HepG2 (cell line): ENCODE results near the gene TTLL7. TPM values are rescaled to one million over a fixed set of nuclear protein-coding genes. Genes with fewer than 3 reads are reported as not detected.

Experiments
- ATAC-seq: fragments of 200-7000 bp; cut with Tn5 transposase; 3 replicates; pipeline ENCODE4 v1.9.1; 2020; ENCODE audit warnings: mild to moderate bottlenecking, moderate library complexity
- BruUV-seq: library from RNA; stranded (reverse); fragments of 400-500 nt; replicated peaks from 2 replicates; lab custom pipeline; 2021; lab: Mats Ljungman, UMichigan
- CTCF ChIA-PET: fragments of 300-600 bp; formaldehyde crosslinking; extraction: SDS; loops from one replicate; lab custom pipeline; 2021; ENCODE audit warnings: low total read pairs, inconsistent platforms, low intra/inter-chr PET ratio; lab: Yijun Ruan, JAX
- POLR2A ChIA-PET: fragments of 350-600 bp; sonication (Branson Sonifier 250); formaldehyde crosslinking; loops from one replicate; lab custom pipeline; 2020; ENCODE audit warnings: antibody characterized with exemption, inconsistent platforms; lab: Yijun Ruan, JAX
- DNase-seq: peaks from one replicate; pipeline ENCODE4 v3.0.0-alpha.2; 2015; ENCODE audit warnings: low spot score
- FAIRE-seq: peaks from 3 replicates; lab custom pipeline; 2011; peaks lifted over from hg19 to GRCh38; lab: Jason Lieb, UNC
- H2AFZ ChIP-seq: one replicate; pipeline ENCODE4 v1.6.1; 2011; ENCODE audit warnings: low read length, inconsistent platforms
- H3K27ac ChIP-seq: fragments of 300-600 bp; 3 replicates; pipeline ENCODE4 v1.8.0; 2011; ENCODE audit warnings: mixed run types, mild to moderate bottlenecking, mixed read lengths, low read length, inconsistent platforms; ENCODE audit not compliant: insufficient read depth; ENCODE audit errors: extremely low read length
- H3K27me3 ChIP-seq, 2 experiments: fragments of 200-600 bp in 1 of 2; 2 replicates in 1 of 2; 3 replicates in 1 of 2; pipeline versions ENCODE4 v1.6.0 to v1.8.0; 2011; ENCODE audit warnings: low read length in 2 of 2, mild to moderate bottlenecking in 2 of 2, moderate library complexity in 2 of 2, inconsistent platforms in 1 of 2; ENCODE audit not compliant: insufficient read depth in 2 of 2, control insufficient read depth in 1 of 2
- H3K36me3 ChIP-seq, 2 experiments: fragments of 200-600 bp in 1 of 2; replicated peaks in 1 of 2; 2 replicates in 1 of 2; 3 replicates in 1 of 2; pipeline versions ENCODE4 v1.5.1 to v1.8.0; 2011; ENCODE audit warnings: low read length in 2 of 2, inconsistent platforms in 1 of 2; ENCODE audit not compliant: insufficient read depth in 2 of 2, control insufficient read depth in 1 of 2
- H3K4me1 ChIP-seq: 2 replicates; pipeline ENCODE4 v1.5.1; 2012; ENCODE audit warnings: low read length, inconsistent platforms; ENCODE audit not compliant: insufficient read depth
- H3K4me2 ChIP-seq: 2 replicates; pipeline ENCODE4 v1.6.0; 2011; ENCODE audit warnings: low read depth, low read length, inconsistent platforms
- H3K4me3 ChIP-seq, 3 experiments: fragments of 200-600 bp in 1 of 3; sonication (generic), shearing (Covaris generic) in 1 of 3; replicated peaks in 1 of 3; 2 replicates each; pipeline ENCODE4 v1.5.1; 2011 to 2016; ENCODE audit warnings: low read length in 3 of 3, inconsistent platforms in 2 of 3, low read depth in 2 of 3, mild to moderate bottlenecking in 2 of 3, control low read depth in 1 of 3, mixed read lengths in 1 of 3; ENCODE audit not compliant: insufficient read depth in 1 of 3
- H3K79me2 ChIP-seq: one replicate; pipeline ENCODE4 v1.6.1; 2011; ENCODE audit warnings: low read length, inconsistent platforms; ENCODE audit not compliant: insufficient read depth
- H3K9ac ChIP-seq: 2 replicates; pipeline ENCODE4 v1.6.0; 2011; ENCODE audit warnings: mild to moderate bottlenecking, low read depth, low read length, inconsistent platforms; ENCODE audit not compliant: insufficient read depth
- H3K9me3 ChIP-seq: 2 replicates; pipeline ENCODE4 v1.5.1; 2012; ENCODE audit warnings: mild to moderate bottlenecking, low read length
- H4K20me1 ChIP-seq: 2 replicates; pipeline ENCODE4 v1.6.0; 2011; ENCODE audit warnings: inconsistent platforms, mild to moderate bottlenecking, low read length, moderate library complexity; ENCODE audit not compliant: insufficient read depth
- AHR ChIP-seq: IDR thresholded peaks from 2 replicates; pipeline ENCODE4 v1.6.1; 2018; ENCODE audit warnings: missing genetic modification reagents, missing compliant biosample characterization
- MIER2 ChIP-seq: IDR thresholded peaks from 2 replicates; pipeline ENCODE4 v1.6.1; 2016; ENCODE audit warnings: missing biosample characterization, missing genetic modification reagents
- YEATS2 ChIP-seq: sonication (generic); formaldehyde crosslinking; IDR thresholded peaks from 2 replicates; pipeline ENCODE4 v1.4.0; 2020; ENCODE audit warnings: missing genetic modification reagents, borderline replicate concordance
- ZFP36L2 ChIP-seq: sonication (generic); formaldehyde crosslinking; IDR thresholded peaks from 2 replicates; pipeline ENCODE4 v1.4.0; 2020; ENCODE audit warnings: missing genetic modification reagents
- ZNF782 ChIP-seq: sonication (generic); formaldehyde crosslinking; IDR thresholded peaks from 2 replicates; pipeline ENCODE4 v1.4.0; 2020; ENCODE audit warnings: missing genetic modification reagents, mild to moderate bottlenecking, borderline replicate concordance
- WGBS: methylation state at CpG from one replicate; pipeline ENCODE4 v1.1.6; 2017; ENCODE audit warnings: low lambda C conversion rate; 5-methylcytosine and 5-hydroxymethylcytosine counted together
- in situ Hi-C: cut with HindIII; loops from 2 replicates; pipeline ENCODE4 v1.10.0; 2017; ENCODE audit warnings: low pct_unique_long_range_greater_than_20kb; ENCODE audit not compliant: extremely low pct_ligation_motif_present
- intact Hi-C: fragments of 100-400 bp; cut with micrococcal nuclease; formaldehyde crosslinking; loops from one replicate; pipeline ENCODE4 v1.10.0; 2022; ENCODE audit not compliant: unreplicated experiment
- polyA plus RNA-seq, 8 experiments: library from polyadenylated mRNA; depleted of rRNA in 3 of 8; stranded (reverse) in 7 of 8; unstranded in 1 of 8; fragments of >200 nt; fragmentation: Illumina TruSeq in 4 of 8; extraction: Trizol in 4 of 8; gene quantifications; 2 replicates each; pipeline versions ENCODE4 v1.2.1 to v1.2.3, GENCODE V29; 2011 to 2016; ENCODE audit warnings: low read depth in 4 of 8, missing spikeins in 1 of 8, mixed read lengths in 1 of 8; ENCODE audit not compliant: insufficient read depth in 1 of 8
- total RNA-seq, 5 experiments: library from RNA; depleted of rRNA; stranded (reverse); fragments of >200 nt; fragmentation: Illumina TruSeq; extraction: Trizol; gene quantifications; 2 replicates each; pipeline ENCODE4 v1.2.3, GENCODE V29; 2016; ENCODE audit warnings: low read depth in 1 of 5
- TF ChIP-seq, protein P1 (sequence below), 2 experiments: sonication (generic) in 1 of 2; formaldehyde crosslinking in 1 of 2; IDR thresholded peaks; 2 replicates each; pipeline versions ENCODE4 v1.6.1 to v1.9.0; 2014 to 2022; ENCODE audit warnings: antibody characterized with exemption in 1 of 2, borderline replicate concordance in 1 of 2, inconsistent platforms in 1 of 2, low read depth in 1 of 2, missing genetic modification reagents in 1 of 2
- TF ChIP-seq, protein P2 (sequence below): IDR thresholded peaks from 2 replicates; pipeline ENCODE4 v1.6.1; 2016; ENCODE audit warnings: missing compliant biosample characterization, missing genetic modification reagents, borderline replicate concordance

The TTLL7 gene
- total and polyA plus RNA-seq, 2 of the 13 experiments (the other 11 are each of a cell fraction or from before 2014, with no cell fraction given): 0.07 to 0.22 TPM

DNA sequence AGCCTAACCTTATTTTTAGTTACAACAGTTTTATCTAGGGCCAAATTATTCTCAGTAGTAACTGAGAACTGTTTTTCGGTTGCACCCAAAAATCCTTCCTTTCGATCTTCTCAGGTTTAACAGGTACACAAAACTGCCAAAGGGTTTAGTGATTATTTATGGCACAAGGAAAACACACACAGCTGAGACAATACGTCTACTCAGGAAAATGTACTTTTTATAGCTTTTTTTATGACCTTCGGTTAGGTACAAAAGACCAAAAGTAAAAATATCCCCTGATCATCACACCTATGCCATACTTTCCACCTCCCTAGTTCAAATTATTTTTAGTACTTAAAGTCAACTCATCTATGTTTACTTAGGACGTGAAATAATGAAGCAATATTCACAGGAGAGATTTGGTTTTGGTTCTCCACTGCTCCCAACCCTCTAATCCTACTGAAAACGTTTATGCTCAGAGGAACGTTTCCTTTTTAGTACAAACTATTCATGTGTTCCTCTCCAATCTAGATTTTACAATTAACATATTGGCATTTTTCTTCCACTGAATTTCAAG lies 48.7 kb downstream of the TTLL7 start:
- WGBS: 27% methylated on average over 7 of the region's 7 CpGs

More for the DNA sequence above, 48.7 kb downstream of the TTLL7 start:
- no peak for TF ChIP-seq MIER2 (CRISPR knock-in tag)
- no peak for TF ChIP-seq ZFP36L2 (CRISPR knock-in tag)
- TF ChIP-seq AHR (CRISPR knock-in tag): no peak
- no peak for TF ChIP-seq ZNF782 (CRISPR knock-in tag)
- TF ChIP-seq, protein P1, sequence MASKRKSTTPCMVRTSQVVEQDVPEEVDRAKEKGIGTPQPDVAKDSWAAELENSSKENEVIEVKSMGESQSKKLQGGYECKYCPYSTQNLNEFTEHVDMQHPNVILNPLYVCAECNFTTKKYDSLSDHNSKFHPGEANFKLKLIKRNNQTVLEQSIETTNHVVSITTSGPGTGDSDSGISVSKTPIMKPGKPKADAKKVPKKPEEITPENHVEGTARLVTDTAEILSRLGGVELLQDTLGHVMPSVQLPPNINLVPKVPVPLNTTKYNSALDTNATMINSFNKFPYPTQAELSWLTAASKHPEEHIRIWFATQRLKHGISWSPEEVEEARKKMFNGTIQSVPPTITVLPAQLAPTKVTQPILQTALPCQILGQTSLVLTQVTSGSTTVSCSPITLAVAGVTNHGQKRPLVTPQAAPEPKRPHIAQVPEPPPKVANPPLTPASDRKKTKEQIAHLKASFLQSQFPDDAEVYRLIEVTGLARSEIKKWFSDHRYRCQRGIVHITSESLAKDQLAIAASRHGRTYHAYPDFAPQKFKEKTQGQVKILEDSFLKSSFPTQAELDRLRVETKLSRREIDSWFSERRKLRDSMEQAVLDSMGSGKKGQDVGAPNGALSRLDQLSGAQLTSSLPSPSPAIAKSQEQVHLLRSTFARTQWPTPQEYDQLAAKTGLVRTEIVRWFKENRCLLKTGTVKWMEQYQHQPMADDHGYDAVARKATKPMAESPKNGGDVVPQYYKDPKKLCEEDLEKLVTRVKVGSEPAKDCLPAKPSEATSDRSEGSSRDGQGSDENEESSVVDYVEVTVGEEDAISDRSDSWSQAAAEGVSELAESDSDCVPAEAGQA (IDR thresholded peaks at IDR 0.05; ENCODE audit: low read depth): no peak
- TF ChIP-seq, protein P1 (CRISPR knock-in tag; IDR thresholded peaks at IDR 0.05; ENCODE audit: borderline replicate concordance): no peak
- TF ChIP-seq, protein P2, sequence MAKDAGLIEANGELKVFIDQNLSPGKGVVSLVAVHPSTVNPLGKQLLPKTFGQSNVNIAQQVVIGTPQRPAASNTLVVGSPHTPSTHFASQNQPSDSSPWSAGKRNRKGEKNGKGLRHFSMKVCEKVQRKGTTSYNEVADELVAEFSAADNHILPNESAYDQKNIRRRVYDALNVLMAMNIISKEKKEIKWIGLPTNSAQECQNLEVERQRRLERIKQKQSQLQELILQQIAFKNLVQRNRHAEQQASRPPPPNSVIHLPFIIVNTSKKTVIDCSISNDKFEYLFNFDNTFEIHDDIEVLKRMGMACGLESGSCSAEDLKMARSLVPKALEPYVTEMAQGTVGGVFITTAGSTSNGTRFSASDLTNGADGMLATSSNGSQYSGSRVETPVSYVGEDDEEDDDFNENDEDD: no peak
- TF ChIP-seq YEATS2 (CRISPR knock-in tag): no peak
- BruUV-seq: no TSS peak
- Histone ChIP-seq H3K36me3 (no peaks in the 10 kb centered on the region), H3K79me2 (no peaks in the 10 kb centered on the region), H3K27ac (no peak overlapping the region), H3K9me3 (no peaks in the 10 kb centered on the region), H3K4me1 (no peaks in the 10 kb centered on the region), H3K27me3 (no peaks in the 10 kb centered on the region), H3K9ac (no peak overlapping the region), H4K20me1 (no peaks in the 10 kb centered on the region), H3K4me3 (no peak overlapping the region), H2AFZ (no peak overlapping the region), H3K4me2 (no peak overlapping the region)
- FAIRE-seq: no peak
- ChIA-PET CTCF (no interaction called here), POLR2A (no interaction called here)
- ATAC-seq: no peak
- no peak for DNase-seq
- in situ Hi-C loops: no loop called here
- intact Hi-C loops: no loop called here
